Stimulated activated naive B cell treated with anti-CD40 and anti-IgM and Interleukin-4, amounts not matched to agents 10 μg/mL and 1 μg/mL and 100 μg/mL, for 72 hours (primary cell): ENCODE data around the gene UNCX.

ENCODE experiments used
- ATAC-seq, 2 donors: fragments of 150-1000 bp; cut with Tn5 transposase; replicated peaks; 2 replicates each; pipeline ENCODE4 v1.10.0; 2021; ENCODE audit warnings: moderate library complexity in 1 of 2
- DNase-seq: peaks from one replicate; pipeline ENCODE4 v3.0.0; 2021
- H3K27ac Mint-ChIP-seq: one replicate; pipeline ENCODE4 v1.8.0; 2022; ENCODE audit warnings: mild to moderate bottlenecking, mixed read lengths
- H3K27me3 Mint-ChIP-seq, 2 donors: one replicate each; pipeline ENCODE4 v1.8.0; 2022; ENCODE audit warnings: mixed read lengths in 2 of 2
- H3K36me3 Mint-ChIP-seq, 2 donors: one replicate each; pipeline ENCODE4 v1.8.0; 2022; ENCODE audit warnings: mixed read lengths in 2 of 2, mild to moderate bottlenecking in 1 of 2
- H3K4me1 Mint-ChIP-seq, 2 donors: one replicate each; pipeline ENCODE4 v1.8.0; 2022; ENCODE audit warnings: mixed read lengths in 2 of 2, mild to moderate bottlenecking in 1 of 2
- H3K4me3 Mint-ChIP-seq, 2 donors: one replicate each; pipeline ENCODE4 v1.8.0; 2022; ENCODE audit warnings: mild to moderate bottlenecking in 2 of 2, mixed read lengths in 2 of 2, moderate library complexity in 1 of 2
- H3K9me3 Mint-ChIP-seq, 2 donors: one replicate each; pipeline ENCODE4 v1.8.0; 2022; ENCODE audit warnings: mixed read lengths in 2 of 2, mild to moderate bottlenecking in 1 of 2

The UNCX gene

DNA sequence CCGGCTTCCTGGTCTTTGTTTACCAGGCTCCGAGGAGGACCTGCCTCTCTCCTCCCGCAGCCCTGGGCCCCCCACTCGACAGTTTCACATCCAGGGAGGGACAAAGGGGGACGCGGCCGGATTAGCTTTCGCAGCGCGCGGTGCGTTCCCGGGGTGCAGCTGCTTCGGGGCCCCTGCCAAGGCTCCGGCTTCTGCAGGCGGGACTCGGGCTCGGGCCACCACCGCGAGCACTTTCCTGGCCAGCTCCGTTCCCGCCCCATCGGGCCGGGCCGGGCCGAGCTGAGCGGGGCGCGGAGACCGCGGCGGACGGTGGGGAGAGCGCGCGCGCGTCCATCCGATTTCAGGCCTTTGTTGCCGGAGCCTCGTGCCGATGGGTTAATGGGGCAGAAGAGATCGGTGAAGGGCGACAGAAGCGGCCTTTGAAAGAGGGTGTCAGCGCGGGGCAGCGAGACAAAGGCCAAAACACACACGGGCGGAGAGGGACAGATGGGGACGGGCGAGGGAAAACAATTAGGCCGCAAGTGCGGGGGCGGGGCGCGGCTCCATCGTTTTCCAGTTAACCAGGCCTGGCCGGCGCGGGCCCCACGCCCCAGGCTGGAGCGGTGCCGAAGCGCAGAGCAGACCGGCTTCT, 8.5 kb upstream of the UNCX start:
- peak overlapping the region; percentile 34 to 77 for H3K4me3 Mint-ChIP-seq
- DNase-seq (no peak), ATAC-seq (no peak)
- H3K27ac Mint-ChIP-seq = peak overlapping the region; percentile 96
- H3K27me3 Mint-ChIP-seq = peaks cover 65 to 81% of the 10 kb centered on the region in 2 donors
- peaks cover 8 to 18% of the 10 kb centered on the region in 2 donors for H3K4me1 Mint-ChIP-seq
- peaks cover 1 to 3% of the 10 kb centered on the region in 2 donors for H3K36me3 Mint-ChIP-seq
- H3K9me3 Mint-ChIP-seq = peaks cover 0 to 3% of the 10 kb centered on the region in 2 donors

DNA sequence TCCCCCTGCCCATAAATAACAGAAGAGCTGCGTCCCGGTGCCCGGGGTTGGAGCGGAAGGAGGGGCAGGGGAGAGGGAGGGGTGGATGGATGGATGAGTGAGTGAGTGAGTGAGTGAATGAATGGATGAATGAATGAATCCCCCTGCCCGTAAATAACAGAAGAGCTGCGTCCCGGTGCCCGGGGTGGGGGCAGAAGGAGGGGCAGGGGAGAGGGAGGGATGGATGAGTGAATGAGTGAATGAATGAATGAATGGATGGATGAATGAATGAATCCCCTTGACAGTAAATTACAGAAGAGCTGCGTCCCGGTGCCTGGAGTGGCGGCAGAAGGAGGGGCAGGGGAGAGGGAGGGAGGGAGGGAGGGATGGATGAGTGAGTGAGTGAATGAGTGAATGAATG, 7.6 kb upstream of the UNCX start:
- Mint-ChIP-seq H3K27ac (no peak overlapping the region), H3K4me3 (no peak overlapping the region), H3K4me1 (peaks cover 8 to 18% of the 10 kb centered on the region in 2 donors), H3K27me3 (peaks cover 58 to 73% of the 10 kb centered on the region in 2 donors), H3K9me3 (peaks cover 0 to 3% of the 10 kb centered on the region in 2 donors), H3K36me3 (peaks cover 1 to 3% of the 10 kb centered on the region in 2 donors)
- DNase-seq = no peak
- no peak for ATAC-seq

DNA sequence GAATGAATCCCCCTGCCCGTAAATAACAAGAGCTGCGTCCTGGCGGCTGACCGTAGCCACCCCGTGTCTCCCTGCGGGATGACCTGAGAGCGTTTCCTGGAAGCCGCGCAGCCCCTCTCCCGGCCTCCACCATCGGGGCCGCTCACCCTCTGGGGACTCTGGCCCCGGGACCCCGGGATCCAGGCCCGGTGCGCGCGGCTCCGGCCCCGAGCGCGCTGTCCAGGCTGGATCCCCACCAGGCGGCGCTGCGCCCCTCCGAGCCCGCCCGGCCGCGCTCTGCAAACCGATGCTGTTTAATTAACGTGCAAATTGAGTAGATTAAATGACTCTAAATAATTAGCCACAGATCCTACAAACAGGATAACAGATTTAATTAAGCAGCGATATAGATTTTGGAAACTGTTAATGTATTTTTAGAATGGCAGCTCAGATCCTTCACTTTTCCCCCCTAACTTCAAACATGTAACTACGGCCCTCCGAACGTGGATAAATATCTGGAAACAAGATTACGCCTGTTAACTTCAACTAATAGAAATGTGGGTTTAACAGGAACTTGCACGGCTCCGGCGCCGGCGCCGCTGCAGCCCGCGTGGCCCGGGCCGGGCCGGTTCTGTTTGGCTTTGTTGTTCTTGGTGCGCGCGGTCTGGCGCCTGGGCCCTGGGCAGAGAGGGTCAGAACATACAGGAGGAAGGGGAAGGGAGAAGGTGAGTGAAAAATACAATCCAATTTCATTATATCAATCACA, 7.1 kb upstream of the UNCX start:
- Mint-ChIP-seq H3K4me1 (peaks cover 8 to 18% of the 10 kb centered on the region in 2 donors), H3K27ac (peak overlapping the region; percentile 57), H3K36me3 (peaks cover 1 to 3% of the 10 kb centered on the region in 2 donors), H3K9me3 (peaks cover 0 to 3% of the 10 kb centered on the region in 2 donors), H3K4me3 (peak overlapping the region; percentile 10 to 26), H3K27me3 (peaks cover 55 to 70% of the 10 kb centered on the region in 2 donors)
- ATAC-seq (no peak), DNase-seq (no peak)

DNA sequence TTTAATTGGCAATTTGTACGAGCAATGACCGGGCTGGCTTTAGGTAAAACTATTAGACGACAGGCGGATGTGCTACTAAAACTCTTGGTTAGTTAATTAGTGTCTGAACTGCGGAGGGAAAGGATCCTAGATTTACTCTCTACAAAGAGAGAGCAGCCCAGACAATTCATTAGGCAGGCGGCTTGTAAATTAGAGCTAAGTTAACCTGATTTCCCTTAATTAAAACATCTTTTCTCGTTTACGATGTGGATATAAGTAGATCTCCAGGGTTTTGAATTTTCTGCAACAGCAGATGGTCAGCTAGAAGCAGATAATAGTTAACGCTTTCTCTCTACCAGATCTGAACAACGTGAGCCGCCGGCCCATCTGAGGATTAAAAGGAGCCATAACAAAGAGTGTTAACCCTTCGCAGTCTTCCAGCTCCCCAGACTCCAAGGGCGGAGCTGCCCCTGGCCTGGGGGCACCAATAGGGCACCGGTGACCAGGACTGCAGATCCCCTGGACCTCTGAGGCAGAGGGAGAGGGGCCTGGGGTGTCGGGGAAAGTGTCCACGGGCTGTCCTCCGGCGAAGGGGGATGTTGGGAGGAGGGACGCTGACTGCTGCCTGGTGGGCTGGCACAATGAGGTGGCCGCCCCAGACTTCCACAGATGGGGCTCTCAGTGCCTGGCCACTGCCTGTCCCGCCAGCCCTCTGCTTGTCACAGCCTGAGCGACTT, 6.3 kb upstream of the UNCX start:
- DNase-seq (no peak), ATAC-seq (no peak)
- H3K4me1 Mint-ChIP-seq = peaks cover 8 to 18% of the 10 kb centered on the region in 2 donors
- H3K27ac Mint-ChIP-seq = peak overlapping the region; percentile 57
- peaks cover 0 to 3% of the 10 kb centered on the region in 2 donors for H3K9me3 Mint-ChIP-seq
- H3K36me3 Mint-ChIP-seq = peaks cover 1 to 3% of the 10 kb centered on the region in 2 donors
- peak overlapping the region in 1 of 2 donors; percentile 26 for H3K4me3 Mint-ChIP-seq
- peaks cover 51 to 71% of the 10 kb centered on the region in 2 donors for H3K27me3 Mint-ChIP-seq

DNA sequence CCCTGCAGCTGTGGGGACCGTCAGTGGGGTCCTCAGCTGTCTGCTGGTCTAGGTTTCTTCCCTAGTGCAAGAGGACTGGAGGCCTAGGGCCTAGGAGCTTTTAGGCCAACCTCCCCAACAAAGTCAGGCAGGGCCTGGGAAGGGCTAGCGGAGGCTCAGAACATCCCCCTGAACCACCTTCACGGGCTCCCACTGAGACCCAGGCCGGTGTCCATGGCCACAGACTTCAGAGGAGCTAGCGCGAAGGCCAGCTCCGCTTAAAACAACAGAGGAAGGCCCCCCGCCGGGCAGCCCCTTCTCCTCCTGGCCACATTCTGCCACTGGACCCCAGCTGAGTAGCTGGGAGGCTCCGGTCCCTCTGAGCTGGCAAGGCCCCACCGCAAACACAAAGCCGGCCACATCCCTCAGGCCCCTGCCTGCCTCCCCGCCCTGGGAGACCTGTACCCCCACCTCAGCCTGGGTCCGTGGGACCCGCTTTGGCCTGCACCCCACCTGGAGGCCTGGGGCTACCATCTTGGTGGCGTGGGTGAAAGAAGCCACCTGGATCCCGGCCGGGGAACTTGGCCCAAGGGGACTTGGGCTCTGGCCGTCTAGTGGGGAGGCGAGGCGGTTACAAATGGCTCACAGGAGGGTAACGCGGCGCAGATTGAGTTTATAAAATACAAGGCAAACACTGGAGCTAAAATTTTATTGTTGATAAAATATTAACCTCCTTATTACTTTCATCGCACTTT, 5.4 kb upstream of the UNCX start:
- Mint-ChIP-seq H3K4me3 (peak overlapping the region in 1 of 2 donors; percentile 55), H3K4me1 (peaks cover 12 to 27% of the 10 kb centered on the region in 2 donors), H3K27me3 (peaks cover 51 to 71% of the 10 kb centered on the region in 2 donors), H3K27ac (peak overlapping the region; percentile 85), H3K36me3 (peaks cover 8 to 11% of the 10 kb centered on the region in 2 donors), H3K9me3 (peaks cover 0 to 6% of the 10 kb centered on the region in 2 donors)
- ATAC-seq (no peak), DNase-seq (no peak)

DNA sequence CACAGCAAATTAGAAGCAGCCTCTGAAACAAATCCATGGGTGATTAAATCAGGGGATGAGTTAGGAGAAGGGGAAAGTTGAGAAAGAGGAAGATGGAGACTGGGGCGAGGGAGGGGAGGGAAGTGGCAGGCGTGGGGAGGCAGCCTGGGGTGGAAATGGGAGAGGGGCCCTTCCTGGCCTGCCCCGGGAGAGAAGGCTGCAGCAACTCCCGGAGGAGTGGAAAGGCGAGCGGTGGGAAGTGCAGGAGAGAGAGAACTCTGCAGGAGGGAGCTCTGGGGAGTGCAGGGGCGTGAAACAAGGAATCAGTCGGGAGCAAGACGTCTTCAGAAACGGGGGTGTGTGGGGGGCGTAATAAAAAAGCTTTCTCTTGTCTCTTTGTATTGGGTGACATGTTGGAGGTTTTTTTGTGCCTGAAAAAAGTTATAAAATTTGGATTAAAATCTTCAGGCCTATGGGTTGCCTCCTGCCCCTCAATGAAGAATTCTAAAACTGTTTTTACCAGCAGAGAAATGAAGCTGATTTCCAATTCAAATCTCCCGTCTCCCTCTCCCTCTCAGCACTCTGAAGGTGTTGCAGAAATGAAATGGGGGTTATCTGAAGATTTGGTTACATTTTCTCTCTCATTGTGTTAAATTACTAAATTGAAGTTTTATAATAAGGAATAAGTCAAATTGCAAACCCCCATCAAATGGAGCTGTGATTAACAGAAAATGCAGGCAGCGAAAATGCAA, 4.7 kb upstream of the UNCX start:
- Mint-ChIP-seq H3K9me3 (peaks cover 0 to 6% of the 10 kb centered on the region in 2 donors), H3K4me1 (peaks cover 13 to 28% of the 10 kb centered on the region in 2 donors), H3K27ac (peak overlapping the region; percentile 85), H3K36me3 (peaks cover 8 to 11% of the 10 kb centered on the region in 2 donors), H3K4me3 (peak overlapping the region; percentile 22 to 55), H3K27me3 (peaks cover 50 to 69% of the 10 kb centered on the region in 2 donors)
- no peak for DNase-seq
- no peak for ATAC-seq

DNA sequence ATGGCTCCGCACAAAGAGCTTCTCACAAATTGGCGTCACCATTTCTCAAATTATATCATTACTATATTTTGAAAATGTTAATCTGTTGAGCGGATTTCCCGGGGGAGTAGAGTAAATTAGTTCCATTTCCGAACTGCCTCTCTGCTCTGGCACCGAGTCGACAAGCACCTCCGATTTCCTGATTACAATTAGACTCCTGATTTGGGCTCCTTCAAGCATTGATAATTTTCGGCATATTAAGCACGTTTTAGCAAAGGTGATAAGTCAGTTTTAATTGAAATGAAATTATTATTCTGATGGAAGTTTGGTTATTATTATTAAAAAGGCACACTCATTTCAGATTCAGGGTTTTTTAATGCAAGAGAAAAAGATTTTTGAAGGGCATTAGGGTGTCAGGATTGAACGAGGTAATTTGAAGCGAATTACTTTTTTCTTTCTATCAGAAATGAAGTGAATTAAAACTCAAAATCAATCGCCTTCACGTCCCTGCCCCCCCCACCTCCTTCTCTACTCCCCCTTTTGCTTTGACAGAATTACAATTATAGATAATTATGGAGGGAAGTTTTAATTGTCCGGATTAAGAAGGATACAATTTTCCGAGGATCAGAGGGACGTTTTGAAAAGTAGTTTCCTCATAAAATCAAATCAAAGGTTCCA, 4.0 kb upstream of the UNCX start:
- ATAC-seq (no peak), DNase-seq (no peak)
- no peak overlapping the region for H3K4me3 Mint-ChIP-seq
- peaks cover 43 to 62% of the 10 kb centered on the region in 2 donors for H3K27me3 Mint-ChIP-seq
- H3K9me3 Mint-ChIP-seq = peaks cover 0 to 6% of the 10 kb centered on the region in 2 donors
- peaks cover 8 to 11% of the 10 kb centered on the region in 2 donors for H3K36me3 Mint-ChIP-seq
- H3K4me1 Mint-ChIP-seq = peaks cover 13 to 25% of the 10 kb centered on the region in 2 donors
- peak overlapping the region; percentile 80 for H3K27ac Mint-ChIP-seq

DNA sequence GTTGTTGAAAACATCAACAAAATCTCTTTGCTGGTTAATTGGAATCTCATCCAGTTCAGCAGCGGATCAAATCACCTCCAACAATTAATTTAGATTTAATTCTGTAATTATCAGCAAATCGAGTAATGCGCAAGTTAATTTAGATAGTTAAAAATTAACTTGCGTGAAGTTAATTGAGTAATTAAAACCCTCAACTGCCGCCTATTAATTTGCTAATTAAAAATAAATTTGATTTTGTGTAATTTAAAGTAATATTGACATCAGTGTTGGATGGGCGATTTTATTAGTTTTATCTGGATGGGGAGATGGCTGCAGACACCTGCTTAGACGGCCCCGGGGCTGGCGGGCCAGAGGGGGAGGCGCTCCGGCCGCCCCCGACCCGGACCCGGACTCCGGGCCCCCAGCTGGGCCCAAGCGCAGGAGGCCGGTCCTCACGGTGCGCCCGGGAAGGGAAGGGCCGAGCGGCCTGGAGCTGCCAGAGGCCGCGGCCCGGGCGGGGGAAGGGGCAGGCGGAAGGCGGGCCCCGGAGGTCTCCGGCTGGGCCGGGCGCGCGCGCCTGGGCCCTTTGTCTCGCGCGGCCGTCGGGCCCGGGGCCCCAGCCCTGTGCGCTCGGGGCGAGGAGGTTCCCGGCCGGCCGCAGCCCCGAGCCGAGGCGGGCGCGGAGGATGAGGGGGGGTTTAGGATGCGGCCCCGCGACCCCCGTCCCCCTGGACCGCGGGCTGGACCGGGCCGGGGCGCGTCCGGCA, 3.3 kb upstream of the UNCX start:
- Mint-ChIP-seq H3K27me3 (peaks cover 43 to 59% of the 10 kb centered on the region in 2 donors), H3K4me1 (peaks cover 11 to 19% of the 10 kb centered on the region in 2 donors), H3K27ac (no peak overlapping the region), H3K36me3 (peaks cover 7 to 10% of the 10 kb centered on the region in 2 donors), H3K9me3 (peaks cover 0 to 7% of the 10 kb centered on the region in 2 donors), H3K4me3 (no peak overlapping the region)
- ATAC-seq (no peak), DNase-seq (no peak)

DNA sequence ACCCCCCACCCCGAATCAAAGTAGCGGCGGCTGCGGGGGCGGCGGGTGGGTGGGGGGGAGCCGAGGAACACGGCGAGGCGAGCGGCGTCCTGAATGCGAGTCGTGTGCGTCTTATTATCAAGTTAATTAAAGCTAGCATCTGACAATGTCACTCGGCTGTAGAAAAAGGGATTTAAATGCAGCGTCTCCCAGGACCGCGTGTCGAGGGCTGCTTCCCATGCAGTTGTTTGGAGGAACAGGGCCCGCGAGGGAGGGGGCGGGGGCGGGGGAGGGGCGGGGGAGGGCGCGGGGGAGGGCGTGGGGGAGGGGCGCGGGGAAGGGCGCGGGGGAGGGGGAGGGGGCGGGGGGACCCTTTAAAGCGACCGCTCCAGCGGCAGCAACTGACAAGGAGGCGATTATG, 2.7 kb upstream of the UNCX start:
- Mint-ChIP-seq H3K9me3 (peaks cover 0 to 7% of the 10 kb centered on the region in 2 donors), H3K4me1 (peaks cover 16 to 22% of the 10 kb centered on the region in 2 donors), H3K27me3 (peaks cover 44 to 59% of the 10 kb centered on the region in 2 donors), H3K4me3 (no peak overlapping the region), H3K27ac (no peak overlapping the region), H3K36me3 (peaks cover 7 to 12% of the 10 kb centered on the region in 2 donors)
- DNase-seq (no peak), ATAC-seq (no peak)

DNA sequence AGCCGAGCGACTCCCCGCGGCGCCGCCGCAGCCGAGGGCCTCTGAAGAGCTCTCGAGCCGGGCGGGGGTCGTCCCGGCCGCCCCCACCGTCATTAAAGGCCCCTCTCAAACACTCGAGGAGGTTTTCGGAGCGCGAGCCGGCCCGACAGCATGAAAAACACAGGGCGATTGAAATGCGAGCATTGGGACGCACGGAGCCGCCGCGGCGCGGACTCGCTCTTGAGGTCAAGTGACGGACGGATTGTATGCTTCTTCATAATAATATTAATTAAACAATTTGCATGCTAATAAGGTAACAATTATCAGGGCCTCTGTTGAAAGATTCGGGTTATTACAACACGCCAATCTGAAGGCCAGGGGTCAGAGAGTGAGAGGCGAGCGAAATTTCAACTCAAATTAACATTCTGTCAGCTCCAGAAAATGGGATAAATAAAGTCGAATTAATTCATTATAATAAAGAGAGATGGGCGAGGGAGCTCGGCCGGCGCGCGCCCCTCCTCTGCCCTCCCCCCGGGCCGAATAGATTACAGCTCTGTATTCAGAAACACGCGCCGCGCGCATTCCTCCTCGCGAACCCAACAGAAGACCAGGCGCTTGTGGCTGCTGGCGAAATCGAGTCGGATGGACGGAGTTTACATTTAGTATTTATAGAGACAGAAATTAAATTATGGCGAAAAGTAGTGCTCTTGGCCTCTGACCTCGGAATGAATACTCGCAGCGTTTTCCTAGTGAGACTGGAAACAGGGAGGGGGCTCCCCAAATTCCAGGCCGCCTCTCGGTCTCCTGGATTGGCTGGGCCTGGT, 2.1 kb upstream of the UNCX start:
- H3K4me3 Mint-ChIP-seq = no peak overlapping the region
- H3K36me3 Mint-ChIP-seq = peaks cover 7 to 13% of the 10 kb centered on the region in 2 donors
- no peak for DNase-seq
- peaks cover 43 to 60% of the 10 kb centered on the region in 2 donors for H3K27me3 Mint-ChIP-seq
- H3K9me3 Mint-ChIP-seq = peaks cover 0 to 7% of the 10 kb centered on the region in 2 donors
- H3K27ac Mint-ChIP-seq = peak overlapping the region; percentile 77
- ATAC-seq = no peak
- peaks cover 17 to 26% of the 10 kb centered on the region in 2 donors for H3K4me1 Mint-ChIP-seq

DNA sequence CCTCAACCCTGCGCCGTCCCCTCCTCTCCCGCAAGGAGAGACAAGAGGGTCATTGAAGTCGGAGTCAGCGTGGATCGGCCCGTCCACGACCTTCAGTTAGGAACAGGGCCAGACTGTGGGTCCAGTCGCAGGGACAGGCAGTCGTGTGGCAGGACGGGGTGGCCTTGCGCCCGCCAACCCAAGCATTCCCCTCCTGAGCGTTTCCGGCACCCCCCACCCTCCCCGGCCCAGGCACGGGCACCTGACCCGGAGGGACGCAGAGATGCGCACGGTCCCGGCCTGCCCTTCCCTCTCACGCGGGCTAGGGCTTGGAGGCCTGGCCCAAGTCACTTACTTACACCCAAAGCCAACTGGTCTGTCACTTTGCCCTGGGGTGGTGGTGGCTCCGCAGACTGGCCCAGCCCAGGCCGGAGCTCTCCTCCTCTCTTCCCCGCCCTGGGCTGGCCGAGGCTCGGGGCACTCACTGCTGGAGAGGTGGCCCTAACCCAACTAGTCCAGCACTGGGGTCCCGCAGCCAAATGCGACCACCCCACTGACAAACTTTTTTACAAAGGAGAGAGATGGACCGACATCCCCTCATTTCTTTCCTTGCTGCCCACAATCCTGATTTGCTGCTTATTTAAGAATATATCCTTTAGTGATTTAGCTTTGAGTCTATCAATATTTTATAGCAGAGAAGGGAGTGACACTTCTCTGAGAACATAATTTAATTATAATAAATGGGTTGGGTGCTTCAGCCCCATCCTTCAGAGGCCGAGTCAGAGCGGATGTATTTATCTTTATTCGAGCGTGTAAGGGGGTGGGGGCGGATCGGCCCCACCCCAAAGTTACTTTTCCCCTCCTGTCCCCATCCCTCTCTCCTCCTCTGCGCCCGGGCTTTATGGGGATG, 1.2 kb upstream of the UNCX start:
- peaks cover 37 to 55% of the 10 kb centered on the region in 2 donors for H3K27me3 Mint-ChIP-seq
- H3K27ac Mint-ChIP-seq = peak overlapping the region; percentile 93
- peak overlapping the region; percentile 64 to 65 for H3K4me3 Mint-ChIP-seq
- DNase-seq (no peak), ATAC-seq (no peak)
- peaks cover 16 to 25% of the 10 kb centered on the region in 2 donors for H3K4me1 Mint-ChIP-seq
- peaks cover 9 to 15% of the 10 kb centered on the region in 2 donors for H3K36me3 Mint-ChIP-seq
- peaks cover 0 to 7% of the 10 kb centered on the region in 2 donors for H3K9me3 Mint-ChIP-seq
